HG03139 (cell line): ENCODE measurements around the gene DHRSX.
"Not testable (repeated sequence)": the region's sequence is repeated elsewhere in the genome, so short reads cannot be mapped to it uniquely, and the experiment has no call there.

Experiments
- ATAC-seq: cut with Tn5 transposase; IDR thresholded peaks from one replicate; pipeline ENCODE4 v1.9.1; 2021; ENCODE audit not compliant: unreplicated experiment

Gene DHRSX

DNA sequence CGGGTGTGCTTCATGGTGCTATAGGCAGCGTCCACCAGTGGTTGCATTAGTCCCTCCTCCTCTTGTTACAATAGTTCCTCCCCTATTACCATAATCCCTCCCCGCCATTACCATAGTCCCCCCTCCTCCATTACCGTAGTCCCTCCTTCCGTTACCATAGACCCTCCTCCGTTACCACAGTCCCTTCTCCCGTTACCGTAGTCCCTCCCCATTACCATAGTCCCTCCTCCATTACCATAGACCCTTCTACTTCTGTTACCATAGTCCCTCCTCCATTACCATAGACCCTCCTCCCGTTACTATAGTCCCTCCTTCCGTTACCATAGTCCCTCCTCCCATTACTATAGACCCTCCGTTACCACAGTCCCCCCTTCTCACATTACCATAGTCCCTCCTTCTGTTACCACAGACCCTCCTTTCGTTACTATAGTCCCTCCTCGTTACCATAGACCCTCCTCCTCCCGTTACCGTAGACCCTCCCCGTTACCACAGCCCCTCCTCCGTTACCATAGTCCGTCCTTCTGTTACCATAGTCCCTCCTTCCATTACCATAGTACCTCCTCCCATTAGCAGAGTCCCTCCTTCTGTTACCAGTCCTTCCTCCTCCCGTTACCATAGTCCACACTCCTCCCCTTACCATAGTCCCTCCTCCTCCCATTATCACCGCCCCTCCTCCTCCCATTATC is 129.6 kb downstream of the DHRSX start:
- no peak for ATAC-seq

DNA sequence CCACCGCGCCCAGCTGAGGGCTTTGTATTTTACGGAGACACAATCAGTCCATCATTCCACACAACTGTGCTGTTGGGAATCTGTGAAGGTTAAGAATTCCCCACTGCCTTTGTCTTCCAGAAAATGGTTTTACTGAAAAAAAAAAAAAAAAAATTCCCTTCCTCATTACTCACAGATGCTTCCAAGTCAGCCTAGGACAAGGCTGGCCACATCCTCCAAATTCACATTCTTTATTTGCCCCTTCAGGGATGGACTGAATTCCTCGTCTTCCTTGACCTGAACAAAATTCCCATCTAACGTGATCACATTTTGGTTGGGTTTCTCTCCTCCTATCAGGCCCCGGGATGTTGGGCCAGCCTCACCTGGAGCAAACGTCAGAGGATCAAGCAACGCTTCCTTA is 130.3 kb downstream of the DHRSX start:
- ATAC-seq = no peak

GRCh38 chrX:2369206-2369605 is 131.6 kb downstream of the DHRSX start:
- ATAC-seq = no peak

DNA sequence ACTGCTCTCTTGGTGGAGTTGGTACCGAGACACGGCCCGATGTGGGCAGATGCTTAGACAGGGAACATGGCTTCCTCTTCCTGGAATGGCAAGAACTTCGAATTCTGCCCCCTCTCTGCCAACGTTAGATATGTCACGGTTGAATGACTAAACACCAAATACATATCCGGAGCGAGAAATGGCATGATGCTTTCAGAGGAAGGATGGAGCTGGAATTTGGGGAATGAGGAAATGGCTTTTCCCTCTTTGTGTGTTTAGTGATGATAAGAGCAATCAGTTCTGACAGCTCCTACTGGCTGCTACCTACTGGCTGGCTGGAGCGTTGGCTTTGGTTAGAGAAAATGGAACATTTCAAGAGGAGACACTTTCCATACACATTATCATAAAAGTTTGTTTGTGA is 140.0 kb downstream of the DHRSX start:
- no peak for ATAC-seq

GRCh38 chrX:2359522-2359921 is 141.3 kb downstream of the DHRSX start:
- ATAC-seq = not testable (repeated sequence)

GRCh38 chrX:2351999-2352995 is 148.5 kb downstream of the DHRSX start:
- ATAC-seq = no peak

- no peak for ATAC-seq
These were observed 149.5 kb downstream of the DHRSX start for GRCh38 chrX:2351321-2351720.

GRCh38 chrX:2350703-2351102 is 150.1 kb downstream of the DHRSX start:
- ATAC-seq = not testable (repeated sequence)

DNA sequence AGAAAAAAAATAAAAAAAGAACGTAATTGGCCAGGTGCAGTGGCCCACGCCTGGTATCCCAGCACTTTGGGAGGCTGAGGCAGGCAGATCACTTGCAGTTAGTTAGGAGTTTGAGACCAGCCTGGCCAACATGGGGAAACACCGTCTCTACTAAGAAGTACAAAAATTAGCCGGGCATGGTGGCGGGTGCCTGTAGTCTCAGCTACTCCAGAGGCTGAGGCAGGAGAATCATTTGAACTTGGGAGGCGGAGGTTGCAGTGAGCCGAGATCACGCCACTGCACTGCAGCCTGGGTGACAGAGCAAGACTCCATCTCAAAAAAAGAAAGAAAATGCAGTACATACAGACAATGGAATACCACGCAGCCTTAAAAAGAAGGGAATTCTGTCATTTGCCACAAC is 150.7 kb downstream of the DHRSX start:
- ATAC-seq = not testable (repeated sequence)

DNA sequence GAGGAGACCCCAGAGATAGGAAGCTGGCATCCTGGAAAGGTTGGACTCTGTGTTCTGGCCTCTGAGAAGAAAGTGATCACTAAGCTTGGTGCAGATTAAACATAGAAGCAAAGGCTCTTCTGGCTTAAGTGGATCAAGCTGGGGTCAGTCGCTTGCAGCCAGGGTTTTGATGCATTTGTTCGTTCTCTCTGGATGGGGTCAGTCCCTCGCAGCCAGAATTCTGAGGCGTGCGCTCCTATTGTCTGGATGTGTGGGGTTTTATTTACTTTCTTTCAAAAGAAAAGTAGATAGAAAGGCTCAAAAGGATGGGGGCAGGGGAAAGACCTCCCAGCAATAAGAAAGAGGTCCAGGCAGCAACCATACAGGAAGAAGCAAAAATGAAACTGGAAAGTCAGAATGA is 152.6 kb downstream of the DHRSX start:
- no peak for ATAC-seq

DNA sequence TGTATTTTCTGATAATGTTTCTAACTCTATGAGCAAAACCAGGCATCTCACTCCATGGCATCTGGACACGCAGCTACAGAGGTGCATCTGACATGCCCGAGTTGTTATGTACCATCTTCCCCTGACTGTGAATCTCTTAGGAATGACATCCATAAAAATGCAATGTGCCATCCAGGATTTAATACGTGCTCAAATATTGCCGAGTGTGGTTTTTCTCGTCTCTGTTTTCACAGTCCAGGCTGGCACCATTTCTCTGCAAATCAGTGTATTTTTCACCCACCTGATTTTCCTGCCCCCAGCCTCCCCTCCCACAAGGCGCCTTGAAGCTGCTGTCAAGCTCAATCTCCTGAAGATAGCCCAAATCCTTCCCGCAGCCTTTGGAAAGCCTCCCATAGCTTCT is 154.6 kb downstream of the DHRSX start:
- ATAC-seq = no peak

DNA sequence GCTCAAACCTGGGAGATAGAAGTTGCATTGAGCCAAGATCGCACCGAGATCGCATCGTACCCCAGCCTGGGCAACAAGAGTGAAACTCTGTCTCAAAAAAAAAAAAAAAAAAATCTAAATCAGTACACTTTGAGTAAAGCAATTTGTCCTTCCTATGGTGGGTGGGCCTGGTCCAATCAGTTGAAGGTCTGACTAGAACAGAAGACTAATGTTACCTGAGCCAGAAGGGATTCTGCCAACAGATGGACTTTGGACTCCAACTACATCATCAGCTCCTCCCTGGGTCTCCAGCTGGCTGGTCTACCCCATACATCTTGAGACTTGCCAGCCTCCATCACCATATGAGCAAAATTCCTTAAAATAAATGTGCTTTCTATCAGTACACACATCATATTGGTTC is 155.2 kb downstream of the DHRSX start:
- ATAC-seq = no peak

GRCh38 chrX:2343413-2343812 is 157.4 kb downstream of the DHRSX start:
- ATAC-seq = no peak

- no peak for ATAC-seq
These were observed 157.9 kb downstream of the DHRSX start for GRCh38 chrX:2342874-2343273.

GRCh38 chrX:2342281-2342688 is 158.5 kb downstream of the DHRSX start:
- ATAC-seq = no peak

DNA sequence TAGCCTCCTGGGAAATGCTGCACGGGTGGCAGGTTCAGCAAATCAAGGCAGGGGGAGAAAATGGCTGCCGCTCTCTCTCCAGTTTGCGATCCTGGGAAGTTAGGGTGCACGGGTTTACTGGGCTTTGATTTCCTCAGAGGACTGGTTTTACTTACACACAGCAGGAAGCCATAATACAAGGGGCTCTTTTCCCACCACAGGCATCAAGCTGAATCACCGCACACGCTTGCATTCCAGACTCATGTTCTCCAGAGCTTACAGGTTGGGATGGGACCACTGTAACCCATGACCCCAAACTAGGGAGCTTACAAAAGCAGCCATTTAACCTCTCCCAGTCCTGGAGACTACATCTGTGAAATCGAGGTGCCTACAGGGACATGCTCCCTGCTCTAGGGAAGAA is 159.8 kb downstream of the DHRSX start:
- ATAC-seq = no peak

DNA sequence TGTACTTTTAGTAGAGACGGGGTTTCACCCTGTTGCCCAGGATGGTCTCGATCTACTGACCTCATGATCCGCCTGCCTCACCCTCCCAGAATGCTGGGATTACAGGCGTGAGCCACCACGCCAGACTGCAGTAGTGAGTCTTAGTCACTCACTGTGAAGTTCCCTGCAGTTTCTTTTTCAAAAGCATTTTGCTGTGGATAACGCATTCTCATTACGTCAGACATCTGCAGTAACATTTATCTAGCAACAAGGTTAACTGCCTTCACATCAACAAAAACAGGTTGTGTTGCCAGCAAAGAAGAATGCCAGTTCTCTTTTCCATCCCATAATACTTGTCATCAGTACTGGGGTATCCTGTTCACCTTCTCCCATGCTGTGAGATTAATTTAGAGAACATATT is 164.6 kb downstream of the DHRSX start:
- no peak for ATAC-seq

- no peak for ATAC-seq
These were observed 166.5 kb downstream of the DHRSX start for GRCh38 chrX:2334237-2334636.

DNA sequence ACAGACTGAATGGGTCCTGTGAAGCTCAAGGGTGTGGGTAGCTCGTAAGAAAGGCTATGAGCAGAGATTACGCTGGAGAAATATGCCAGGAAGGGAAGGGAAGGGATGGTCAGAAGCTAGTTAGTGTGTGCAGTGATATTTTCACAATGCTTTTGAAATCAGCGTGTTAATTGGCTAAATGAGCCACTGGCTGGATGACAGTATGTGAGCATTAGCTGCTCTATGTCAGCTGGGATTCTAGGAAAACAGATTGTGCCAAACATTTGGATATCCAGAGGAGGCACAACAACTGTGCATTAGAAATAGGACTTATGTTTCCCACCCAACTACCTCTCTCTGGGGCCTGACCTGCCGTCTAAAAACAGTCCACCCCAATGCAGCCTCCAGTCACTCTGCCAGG is 168.5 kb downstream of the DHRSX start:
- no peak for ATAC-seq

DNA sequence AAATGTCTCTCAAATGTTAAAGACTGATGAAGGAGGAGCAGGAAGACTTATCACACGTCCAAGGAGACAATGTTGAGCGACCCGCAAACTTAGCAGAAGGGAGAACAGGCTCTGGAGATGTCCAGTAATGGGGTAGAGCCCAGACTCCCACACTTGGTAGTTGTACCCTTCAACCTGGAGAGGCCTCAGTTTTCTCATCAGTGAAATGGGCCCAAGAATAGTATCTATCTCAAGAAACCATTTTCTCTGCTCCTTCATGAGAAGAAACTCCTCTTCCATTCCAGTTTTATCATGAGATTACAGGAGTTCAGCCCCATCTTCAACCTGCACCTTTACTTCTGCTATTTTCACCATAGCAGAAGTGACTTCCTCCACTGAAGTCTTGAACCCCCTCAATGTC is 169.9 kb downstream of the DHRSX start:
- ATAC-seq = no peak

- no peak for ATAC-seq
These were observed 170.3 kb downstream of the DHRSX start for GRCh38 chrX:2330487-2330886.

GRCh38 chrX:2327423-2327822 is 173.4 kb downstream of the DHRSX start:
- no peak for ATAC-seq
